Measurements from ENCODE around the gene SLC22A23.

- TF ChIP-seq CTCF (IDR thresholded peaks at IDR 0.05; ENCODE audit: low read depth, low read length, poor library complexity, severe bottlenecking) (no peak), EZH2phosphoT487 (IDR thresholded peaks at IDR 0.05; ENCODE audit: borderline replicate concordance, low read length) (no peak)
Measured at GRCh38 chr6:3471286-3471685, 14.4 kb upstream of the SLC22A23 start.

Data from DOHH2 (cell line).